Activated CD4-positive, alpha-beta T cell treated with anti-CD3 and anti-CD28 coated beads, Interleukin-10, Interleukin-2, amounts not matched to agents 100 ng/mL and 50 ng/mL, durations not matched to agents 16 hours and 8 hours (primary cell): ENCODE measurements around the gene PDE9A.
"Not testable (repeated sequence)": the region's sequence is repeated elsewhere in the genome, so short reads cannot be mapped to it uniquely, and the experiment has no call there.

ENCODE experiments used
- DNase-seq: peaks from one replicate; pipeline ENCODE4 v3.0.0-alpha.2; 2020

PDE9A gene

DNA sequence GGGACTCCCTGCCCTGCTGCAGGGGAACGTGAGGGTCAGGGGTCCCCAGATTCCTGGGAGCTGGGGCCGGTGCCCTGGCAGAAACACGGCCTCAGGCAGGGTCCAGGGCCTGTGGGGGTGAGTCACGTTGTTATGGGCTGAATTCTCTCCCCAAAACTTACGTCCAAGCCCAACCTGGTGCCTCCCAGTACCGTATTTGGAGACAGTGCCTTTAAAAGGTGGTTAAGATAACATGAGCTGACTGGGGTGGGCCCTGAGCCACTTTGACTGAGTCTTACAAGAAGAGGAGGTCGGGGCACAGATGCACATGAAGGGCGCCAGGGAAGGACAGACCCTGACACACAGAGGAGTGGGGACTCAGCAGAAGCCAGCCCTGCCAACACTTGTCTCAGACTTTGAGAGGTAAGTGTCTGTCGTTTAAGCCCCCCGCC lies 126.0 kb downstream of the PDE9A start:
- DNase-seq, result no peak

GRCh38 chr21:42780617-42781016 lies 127.2 kb downstream of the PDE9A start:
- DNase-seq, result no peak

GRCh38 chr21:42781150-42781970 lies 127.9 kb downstream of the PDE9A start:
- DNase-seq, result no peak

DNA sequence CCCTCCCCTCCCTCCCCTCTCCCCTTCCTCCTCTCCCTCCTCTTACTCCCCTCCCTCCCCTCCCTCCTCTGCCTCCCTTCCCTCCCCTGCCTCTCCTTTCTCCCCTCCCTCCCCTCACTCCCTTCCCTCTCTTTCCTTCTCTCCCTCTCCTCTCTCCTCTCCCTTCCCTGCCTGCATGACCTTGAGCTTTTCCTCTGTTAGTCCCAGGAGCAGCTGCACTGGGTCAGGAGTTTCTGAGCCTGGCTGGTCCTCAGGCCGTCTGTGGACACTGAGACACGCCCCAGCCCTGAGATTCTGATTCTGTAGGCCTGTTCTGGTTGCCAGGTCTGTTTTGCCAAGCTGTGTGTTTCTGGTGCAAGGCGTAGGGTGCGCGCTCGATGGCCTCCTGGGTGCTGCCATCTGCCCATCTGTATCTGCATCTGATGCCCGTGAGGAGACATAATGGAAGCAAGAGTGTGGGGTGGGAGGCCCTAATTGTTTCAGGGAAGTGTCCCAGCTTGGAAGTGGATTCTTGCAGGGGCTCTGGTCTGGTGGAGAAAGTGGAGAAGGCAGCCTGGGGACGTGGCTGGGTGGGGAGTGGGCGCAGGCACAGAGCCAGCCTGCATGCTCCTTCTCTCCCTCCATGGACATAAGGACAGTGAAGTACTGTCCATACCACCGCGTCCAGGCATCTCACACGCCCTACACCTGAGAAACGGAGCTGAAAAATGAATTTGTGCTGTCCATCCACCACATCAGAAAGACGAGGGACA lies 128.7 kb downstream of the PDE9A start:
- no peak for DNase-seq

GRCh38 chr21:42782723-42783242 lies 129.4 kb downstream of the PDE9A start:
- no peak for DNase-seq

DNA sequence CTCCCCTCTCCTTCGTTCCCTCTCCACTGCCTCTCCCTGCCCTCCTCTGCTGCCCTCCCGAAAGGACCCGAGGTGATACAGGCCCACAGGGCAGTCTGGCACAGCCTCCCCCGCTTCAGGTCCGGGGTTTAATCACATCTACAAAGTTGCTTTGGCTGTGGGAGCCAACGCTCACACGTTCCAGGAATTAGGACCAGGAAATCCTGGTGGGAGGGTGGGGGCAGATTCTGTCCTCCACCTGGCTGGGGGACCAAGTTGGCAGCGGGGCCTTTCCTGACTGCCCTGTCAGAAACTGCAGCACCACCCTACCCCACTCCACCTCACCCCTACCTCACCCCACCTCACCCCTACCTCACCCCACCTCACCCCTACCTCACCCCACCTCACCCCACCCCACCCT lies 130.9 kb downstream of the PDE9A start:
- no peak for DNase-seq

DNA sequence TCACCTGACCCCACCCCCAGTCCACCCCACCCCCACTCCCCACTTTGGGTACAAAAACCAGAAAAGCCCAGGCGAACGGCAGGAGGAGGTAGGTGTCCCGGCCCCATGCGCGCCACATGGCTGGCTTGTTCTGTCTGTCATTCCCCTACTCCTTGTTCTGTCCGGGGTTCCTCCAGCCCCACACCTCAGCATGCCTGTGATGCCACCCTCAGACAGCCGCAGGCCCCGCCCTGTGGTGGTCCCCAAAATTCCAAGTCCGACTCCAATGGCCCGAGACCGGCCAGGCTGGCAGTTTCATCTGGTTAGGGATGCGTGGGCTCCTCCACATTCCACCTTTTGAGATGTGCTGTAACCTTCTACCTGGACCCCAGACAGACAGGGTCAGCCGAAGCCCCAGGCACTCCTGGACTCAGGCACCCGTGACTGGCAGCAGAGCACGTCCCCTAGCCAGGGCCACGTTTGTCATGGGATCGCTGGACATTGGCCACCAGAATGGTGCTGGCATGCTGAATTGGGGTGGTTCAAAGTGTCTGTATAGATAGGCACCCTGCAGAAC lies 131.6 kb downstream of the PDE9A start:
- DNase-seq, result no peak

DNA sequence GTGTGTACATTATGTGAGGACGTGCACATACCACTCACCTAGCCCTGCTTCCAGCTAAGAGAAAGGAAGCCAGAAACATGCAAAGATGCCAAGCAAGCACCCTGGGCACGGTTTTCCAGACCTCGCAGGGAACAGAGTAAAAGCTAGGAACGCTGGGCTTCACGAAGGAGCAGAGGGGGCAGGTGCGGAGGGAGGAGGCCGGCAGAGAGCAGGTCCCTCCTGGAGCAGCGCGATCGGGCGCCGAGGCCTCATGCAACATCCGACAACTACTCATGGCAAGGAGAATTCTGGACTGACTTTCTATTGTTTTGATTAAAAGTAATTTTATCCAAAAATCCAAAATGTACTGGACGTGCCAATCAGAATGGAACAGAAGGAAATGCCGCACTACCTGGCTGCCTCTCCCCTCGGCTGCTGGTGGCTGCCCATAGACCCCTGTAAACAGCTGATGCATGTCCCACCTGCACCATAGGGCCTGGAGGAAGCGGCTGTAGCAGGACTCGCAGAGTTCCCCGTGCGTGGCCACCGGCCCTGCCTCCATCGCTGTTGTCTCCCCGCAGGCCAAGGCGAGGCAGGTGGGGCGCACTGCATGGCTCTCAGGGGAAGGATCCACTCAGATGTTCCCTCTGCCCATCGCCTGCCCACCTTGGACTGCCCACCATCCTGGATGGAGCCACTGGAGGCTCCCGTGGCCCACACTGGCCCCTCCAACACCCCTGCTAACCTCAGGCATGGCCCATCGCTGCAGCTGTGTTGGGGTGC lies 132.4 kb downstream of the PDE9A start:
- DNase-seq, result no peak

DNA sequence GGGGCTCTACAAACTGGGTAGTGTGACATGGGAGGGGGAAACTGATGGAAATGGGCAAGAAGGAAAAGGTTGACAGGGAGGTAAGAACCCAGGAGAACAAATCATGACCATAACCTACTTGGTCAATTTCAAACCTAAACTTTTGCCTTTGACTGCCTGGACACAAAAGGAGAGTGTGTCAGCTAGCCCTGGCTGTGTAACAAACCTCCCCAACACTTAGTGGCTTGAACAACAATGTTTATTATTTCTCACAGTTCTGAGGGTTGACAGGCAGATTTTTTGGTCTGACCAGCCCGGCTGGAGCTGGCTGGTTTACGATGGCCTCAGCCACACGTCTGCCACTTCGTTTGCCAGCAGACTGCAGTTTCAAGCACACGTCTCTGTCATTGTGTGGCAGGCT lies 133.5 kb downstream of the PDE9A start:
- no peak for DNase-seq

DNA sequence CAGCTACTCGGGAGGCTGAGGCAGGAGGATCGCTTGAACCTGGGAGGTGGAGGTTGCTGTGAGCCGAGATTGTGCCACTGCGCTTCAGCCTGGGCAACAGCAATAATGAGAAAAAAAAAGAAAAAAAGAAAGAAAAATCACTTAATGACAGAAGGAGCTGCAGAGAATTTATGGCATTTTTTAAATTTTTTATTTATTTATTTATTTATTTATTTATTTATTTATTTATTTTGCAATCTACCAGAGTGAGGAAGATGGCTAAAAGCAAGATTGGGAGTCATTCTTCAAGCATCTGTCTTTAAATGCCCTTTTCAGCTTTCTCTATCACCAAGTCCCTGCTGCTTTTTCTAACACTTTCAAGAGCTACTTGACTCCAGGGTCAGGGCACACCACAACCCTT lies 134.2 kb downstream of the PDE9A start:
- DNase-seq, result no peak

DNA sequence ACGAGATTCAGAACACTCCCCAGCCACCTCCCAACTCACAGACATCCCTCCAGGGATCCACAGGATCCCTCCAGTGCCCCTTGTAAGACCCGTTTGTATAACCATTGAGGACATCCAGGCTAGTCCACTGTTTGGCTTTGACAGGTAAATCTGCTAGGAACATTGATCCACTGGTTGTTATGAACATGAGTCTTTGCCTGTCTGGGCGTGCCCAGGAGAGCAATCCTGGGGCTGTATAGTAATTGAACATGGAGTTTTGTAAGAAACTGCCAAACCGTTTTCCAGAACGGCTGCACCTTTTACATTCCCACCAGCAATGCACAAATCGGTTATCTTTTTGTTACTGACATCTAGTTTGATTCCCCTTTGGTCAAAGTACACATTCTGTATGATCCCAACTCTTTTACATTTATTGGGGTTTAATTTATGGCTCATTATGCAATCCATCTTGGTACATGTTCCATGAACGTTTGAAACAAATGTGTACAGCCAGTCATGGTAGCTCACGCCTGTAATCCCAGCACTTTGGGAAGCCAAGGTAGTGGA lies 137.2 kb downstream of the PDE9A start:
- no peak for DNase-seq

DNA sequence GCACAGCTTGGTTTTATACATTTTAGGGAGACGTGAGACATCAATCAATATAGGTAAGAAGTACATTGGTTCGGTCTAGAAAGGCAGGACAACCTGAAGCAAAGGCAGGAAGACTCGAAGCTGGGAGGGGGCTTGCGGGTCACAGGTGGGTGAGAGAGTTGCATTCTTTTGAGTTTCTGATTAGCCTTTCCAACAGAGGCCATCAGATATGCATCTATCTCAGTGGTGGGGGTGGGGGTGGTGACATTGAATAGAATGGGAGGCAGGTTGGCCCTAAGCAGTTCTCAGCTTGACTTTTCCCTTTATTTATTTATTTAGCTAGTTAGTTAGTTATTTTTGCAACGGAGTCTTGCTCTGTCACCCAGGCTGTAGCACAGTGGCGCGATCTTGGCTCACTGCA lies 140.4 kb downstream of the PDE9A start:
- DNase-seq, result no peak

DNA sequence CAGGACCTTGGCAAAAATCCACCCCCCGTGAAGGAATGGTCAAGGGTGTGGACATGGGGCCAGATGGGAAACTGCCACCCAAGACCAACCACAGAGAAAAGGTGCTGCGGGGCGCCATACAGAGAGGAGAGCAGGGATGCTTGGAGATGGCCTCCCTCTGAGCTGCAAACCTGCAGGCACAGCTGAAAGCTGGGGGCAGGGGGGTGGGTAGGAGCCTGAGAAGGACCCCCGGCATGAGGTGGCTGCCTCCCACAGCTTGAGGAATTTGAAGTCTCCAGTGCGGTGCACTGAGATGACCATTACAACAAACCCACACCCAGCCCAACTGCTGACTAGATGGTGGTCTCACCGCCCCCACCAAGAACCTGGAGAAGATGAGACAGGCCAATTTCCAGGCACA lies 141.1 kb downstream of the PDE9A start:
- no peak for DNase-seq

- no peak for DNase-seq
Measured at GRCh38 chr21:42796327-42797062, 143.1 kb downstream of the PDE9A start.

DNA sequence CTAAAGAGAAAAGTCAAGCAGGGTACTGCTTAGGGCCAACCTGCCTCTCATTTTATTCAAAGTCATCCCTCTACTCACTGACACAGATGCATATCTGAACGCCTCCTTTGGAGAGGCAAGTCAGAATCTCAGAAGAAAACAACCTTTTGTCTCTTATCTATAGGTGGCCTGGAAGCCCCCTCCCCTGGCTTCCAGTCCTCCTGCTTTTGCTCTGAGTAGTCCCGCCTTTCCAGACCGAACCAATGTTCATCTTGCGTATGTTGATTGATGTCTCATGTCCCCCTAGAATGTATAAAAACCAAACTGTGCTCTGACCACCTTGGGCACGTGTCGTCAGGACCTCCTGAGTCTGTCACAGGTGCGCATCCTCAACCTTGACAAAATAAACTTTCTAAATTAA lies 144.1 kb downstream of the PDE9A start:
- DNase-seq, result no peak

- no peak for DNase-seq
Measured at GRCh38 chr21:42798106-42798505, 144.7 kb downstream of the PDE9A start.

- DNase-seq, result peak; percentile 81
Measured at GRCh38 chr21:42799516-42799915, 146.1 kb downstream of the PDE9A start.

- no peak for DNase-seq
Measured at GRCh38 chr21:42799948-42800347, 146.5 kb downstream of the PDE9A start.

GRCh38 chr21:42801616-42802015 lies 148.2 kb downstream of the PDE9A start:
- not testable (repeated sequence) for DNase-seq

- DNase-seq, result no peak
Measured at GRCh38 chr21:42806509-42807140, 153.2 kb downstream of the PDE9A start.

GRCh38 chr21:42807293-42807895 lies 154.0 kb downstream of the PDE9A start:
- not testable (repeated sequence) for DNase-seq
